GM21381 (cell line): Measurements from ENCODE around the gene IRAK3.

Experiments
- ATAC-seq: cut with Tn5 transposase; IDR thresholded peaks from one replicate; pipeline ENCODE4 v1.9.1; 2021; ENCODE audit warnings: mild to moderate bottlenecking, moderate library complexity; ENCODE audit not compliant: unreplicated experiment

IRAK3 gene

DNA sequence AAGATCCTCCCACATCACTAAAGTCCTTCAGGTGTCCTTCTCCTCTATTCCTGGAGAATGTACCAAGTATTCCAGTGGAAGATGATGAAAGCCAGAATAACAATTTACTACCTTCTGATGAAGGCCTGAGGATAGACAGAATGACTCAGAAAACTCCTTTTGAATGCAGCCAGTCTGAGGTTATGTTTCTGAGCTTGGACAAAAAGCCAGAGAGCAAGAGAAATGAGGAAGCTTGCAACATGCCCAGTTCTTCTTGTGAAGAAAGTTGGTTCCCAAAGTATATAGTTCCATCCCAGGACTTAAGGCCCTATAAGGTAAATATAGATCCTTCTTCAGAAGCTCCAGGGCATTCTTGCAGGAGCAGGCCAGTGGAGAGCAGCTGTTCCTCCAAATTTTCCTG, 58.7 kb downstream of the IRAK3 start:
- no peak for ATAC-seq

DNA sequence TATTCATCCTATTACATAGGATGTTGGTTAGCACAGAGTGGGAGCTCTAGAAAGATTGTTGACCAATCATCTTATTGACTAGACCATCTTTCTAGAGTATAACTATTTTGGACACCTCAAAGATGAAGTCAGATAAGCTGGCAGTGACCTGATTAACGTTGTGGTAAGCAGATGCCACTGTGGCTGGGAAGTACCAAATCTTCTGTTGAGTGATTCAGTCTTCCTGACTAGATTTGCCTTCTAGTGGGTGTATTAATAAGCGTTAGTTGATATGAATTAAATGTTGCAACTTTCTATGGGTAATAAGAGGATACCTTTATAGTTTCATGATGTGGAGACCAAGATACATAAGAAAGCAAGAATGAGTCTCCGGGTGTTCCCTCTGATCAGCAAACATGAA, 62.0 kb downstream of the IRAK3 start:
- no peak for ATAC-seq

DNA sequence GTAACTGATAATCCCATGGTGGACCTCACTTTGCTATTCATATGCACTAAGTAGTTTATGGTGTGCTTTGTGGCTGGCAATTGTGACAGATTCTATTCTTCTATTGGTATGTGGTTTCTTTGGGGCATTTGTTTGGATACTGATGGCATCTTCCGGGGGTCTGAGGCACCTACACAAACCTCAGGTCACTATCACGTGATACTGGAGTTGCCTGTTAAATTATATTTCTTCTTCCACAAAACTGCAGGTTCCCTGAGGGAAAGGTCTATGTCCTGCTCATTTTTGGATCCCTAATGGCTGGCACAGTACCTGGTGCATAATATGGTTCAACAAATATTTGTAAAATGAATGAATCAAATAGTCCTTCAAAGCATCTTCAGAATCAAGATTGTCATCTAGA, 63.8 kb downstream of the IRAK3 start:
- ATAC-seq = no peak

DNA sequence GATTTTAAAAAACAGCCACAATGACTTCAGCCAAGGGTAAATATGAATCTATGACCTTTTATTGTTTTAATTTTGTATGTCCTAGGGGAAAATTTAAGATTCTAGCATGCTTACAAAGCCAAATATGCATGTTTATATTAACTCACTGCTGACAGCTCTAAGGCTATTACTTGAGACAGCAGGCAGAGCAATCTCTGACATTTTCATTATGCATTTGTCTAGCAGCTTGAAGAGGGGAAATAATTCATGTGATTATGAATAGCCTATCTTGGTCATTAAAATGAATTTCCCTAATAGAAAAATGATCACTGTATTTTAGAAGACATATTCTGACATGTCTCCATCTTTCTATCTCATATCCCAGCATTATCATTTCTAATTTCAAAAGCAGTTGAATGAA, 66.7 kb downstream of the IRAK3 start:
- no peak for ATAC-seq

DNA sequence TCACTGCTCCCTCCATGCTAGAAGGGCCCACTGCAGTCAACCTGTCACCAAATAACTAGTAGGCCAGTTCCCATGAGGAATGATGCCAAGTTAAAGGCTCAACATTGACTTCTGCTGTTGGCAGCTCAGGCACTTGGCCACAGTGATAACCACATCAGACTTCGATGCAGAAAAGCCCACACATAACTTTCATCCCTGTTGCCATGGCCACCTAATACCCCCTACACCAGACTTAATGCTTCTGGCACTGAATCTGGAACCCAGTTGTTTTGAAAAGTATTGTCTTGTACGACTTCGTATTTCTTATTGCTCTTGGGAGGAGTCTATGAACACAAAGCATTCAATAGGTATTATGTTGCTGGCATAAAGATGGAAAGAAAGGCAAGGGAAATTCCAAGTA, 69.0 kb downstream of the IRAK3 start:
- ATAC-seq = no peak

DNA sequence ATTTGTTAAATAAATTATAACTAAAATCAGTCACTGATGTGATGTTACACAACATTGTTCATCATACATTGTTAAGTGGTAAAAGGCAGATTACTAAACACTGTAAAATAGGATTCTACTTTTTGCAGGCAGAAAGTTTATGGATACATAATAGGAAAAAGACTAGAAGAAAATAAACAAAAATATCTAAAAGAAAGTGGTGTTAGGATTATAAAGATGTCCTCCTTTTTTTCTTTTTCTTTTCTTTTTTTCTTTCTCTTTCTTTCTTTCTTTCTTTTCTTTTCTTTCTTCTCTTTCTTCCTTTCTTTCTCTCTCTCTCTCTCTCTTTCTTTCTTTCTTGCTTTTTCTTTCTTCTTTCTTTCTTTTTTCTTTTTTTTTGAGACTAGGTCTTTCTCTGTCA, 73.7 kb downstream of the IRAK3 start:
- ATAC-seq = no peak

DNA sequence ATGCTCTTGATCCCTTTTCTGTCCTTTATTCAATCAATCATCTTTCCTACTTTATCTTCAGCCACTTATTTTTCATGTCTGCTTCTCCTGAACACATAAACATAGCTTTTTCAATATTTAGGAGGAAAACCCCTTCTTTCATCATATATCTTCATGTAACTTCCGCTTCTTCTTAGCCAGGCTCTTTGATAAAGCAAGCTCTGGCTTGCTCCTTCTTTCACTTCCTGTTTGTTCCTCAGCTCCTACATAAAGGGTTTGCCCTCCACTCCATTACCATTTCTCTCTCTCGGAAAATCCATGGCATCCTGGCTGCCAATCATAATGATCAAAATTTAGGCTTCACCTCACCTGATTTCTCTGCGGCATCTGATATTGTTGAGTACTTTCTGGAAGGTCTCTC, 79.5 kb downstream of the IRAK3 start:
- no peak for ATAC-seq

DNA sequence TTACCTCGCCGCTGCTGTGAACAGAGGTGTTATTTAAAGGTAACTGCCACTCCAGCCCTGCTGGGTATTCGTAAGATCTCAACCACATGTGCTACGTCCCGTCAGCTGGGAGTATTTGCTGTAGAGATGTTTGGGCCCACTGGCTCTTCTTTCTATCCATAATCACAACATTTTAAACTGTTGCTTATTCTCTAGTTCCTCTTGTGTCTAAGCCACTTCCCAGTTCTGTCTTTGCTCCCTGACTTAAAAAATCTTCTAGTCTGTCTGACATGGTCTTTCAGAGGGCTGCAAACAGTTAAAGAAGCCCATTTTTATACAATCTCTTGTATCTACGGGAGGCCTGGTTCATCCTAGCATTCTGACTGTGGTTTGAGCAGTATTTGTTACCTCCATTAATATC, 80.1 kb downstream of the IRAK3 start:
- ATAC-seq = no peak

DNA sequence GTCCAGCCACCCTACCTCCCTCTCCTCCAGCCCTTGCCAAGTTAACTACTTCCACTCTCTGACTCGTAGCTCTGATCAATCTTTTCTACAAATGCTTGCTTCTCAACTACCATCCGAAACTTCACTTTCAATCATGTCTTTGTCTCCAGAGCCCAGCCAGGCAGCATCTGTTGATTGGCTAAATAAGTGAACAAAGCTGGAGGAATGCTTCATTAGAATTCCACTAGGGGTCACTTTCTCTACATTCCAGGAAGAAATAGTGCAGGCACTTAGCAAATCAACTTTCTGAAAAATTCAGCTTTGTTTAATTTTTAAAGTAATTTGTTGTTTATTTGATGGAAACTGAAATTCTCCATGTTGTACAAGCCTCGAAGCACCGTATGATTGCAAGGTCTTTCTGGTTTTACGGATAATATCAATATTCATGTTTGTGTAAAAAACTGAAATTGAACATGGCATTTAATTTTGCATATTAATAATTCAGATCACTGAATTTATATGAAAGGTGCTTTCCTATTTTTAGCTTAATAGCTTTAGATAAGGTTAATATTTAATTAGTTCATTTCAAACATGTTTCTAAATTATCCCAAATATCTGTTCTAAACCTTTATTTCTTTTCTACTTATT, 80.9 kb downstream of the IRAK3 start:
- peak; percentile 47 for ATAC-seq

DNA sequence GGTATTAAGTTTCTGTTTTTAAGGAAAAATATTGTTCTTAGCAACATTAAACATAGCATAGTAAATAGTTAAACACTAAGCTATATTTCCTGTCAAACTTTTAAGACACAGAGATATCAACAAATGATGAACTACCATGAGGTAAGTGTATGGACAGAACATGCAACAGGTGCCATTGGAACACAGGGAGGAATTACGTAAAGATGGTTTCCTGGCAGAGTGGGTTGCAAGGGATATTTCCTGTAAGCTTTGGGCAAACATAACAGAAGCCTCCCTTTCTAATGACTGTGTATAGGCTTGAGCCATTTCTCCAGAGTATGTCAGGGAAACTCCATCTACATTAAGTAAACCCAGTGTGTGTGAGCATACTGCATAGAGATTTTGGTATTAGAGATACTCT, 81.6 kb downstream of the IRAK3 start:
- ATAC-seq = no peak

DNA sequence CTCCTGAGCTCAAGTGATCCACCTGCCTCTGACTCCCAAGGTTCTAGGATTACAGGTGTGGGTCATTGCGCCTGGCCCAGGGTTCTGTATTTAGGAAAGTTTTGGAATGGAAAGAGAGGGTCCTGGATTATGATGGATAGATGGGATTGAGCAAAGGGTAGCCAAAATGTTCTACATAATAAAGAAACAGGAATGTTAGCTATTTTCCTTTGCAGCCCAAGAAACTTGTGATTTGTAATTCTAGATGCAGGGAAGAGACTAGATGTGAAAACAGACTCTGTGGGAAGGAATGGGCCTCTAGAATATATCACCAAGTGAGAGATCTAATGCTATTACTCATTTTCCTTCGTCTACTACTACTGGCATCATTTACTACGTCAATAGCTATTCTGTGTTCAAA, 83.6 kb downstream of the IRAK3 start:
- no peak for ATAC-seq

DNA sequence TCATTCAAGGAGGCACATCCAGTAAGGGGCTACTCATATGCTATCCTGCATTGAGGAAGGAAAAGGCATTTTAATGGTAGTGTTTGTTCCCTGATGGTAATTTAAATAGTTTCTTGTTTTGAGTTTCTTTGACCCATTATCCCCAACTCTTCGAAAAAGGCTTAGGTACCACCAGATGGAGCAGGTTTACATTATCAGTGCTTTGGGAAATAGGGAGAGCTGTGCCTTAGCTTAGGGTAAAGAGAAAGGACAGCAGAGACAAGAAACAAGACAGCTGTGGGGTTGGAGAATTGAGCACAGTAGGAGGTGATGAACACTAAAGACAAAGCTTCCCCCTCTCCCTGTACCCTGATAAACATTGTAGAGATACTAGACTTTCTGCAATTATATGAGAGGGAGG, 84.1 kb downstream of the IRAK3 start:
- no peak for ATAC-seq

DNA sequence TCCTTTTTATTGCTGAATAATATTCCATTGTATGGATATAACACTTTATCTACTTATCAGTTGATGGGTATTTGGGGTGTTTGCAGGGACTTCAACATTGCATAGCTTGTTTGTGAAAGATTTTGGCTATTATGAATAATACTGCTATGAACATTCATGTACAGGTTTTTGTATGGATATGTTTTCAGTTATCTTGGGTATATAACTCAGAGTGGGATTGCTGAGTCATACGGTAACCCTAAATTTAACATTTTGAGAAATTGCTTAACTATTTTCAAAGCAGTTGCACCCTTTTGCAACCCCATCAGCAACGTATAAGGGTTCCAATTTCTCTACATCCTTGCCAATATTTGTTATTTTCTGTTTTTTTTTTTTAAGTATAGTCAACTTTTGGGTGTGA, 86.0 kb downstream of the IRAK3 start:
- ATAC-seq = no peak

DNA sequence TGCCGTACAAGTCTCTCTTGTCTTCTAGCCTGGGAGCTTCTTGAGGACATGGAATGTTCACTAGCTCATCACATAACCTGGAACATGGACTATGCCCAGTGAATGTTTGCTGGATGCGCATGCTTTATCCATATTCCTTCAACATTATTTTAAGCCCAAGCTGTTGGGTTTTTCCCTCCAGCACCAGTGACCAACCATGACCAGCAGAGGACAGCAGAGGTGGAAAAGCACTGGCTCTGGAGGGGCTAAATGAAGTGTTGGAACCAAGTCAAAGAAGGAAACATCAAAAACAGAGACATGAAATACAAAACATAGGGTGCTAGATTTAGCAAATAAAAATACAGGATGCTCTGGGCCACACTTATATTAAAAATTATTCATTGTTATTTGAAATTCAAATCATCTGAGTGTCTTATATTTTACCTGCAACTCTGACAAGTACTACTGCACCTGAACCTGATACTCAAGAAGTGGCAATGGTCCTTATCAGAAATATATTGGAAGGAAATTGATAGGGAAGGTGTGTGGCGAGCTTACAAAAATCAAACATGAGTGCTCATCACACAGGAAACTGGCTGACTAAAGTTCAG, 90.2 kb downstream of the IRAK3 start:
- ATAC-seq = no peak

DNA sequence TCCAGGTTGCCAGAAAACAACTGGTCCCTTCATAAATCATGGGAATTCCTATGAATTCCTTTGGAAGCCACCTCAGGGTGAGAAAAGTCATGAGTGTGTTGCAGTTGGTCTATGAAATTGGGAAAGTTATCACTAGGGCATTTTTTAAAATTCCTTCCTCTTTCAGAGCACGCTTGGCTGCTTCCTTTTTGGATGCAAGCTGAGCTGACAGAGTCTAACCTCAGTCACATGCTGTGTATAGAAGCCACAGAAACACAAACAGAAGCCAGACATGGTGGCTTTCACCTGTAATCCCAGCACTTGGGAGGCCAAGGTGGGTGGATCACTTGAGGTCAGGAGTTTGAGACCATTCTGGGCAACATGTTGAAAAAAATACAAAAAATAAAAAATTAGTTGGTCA, 91.5 kb downstream of the IRAK3 start:
- ATAC-seq = no peak

DNA sequence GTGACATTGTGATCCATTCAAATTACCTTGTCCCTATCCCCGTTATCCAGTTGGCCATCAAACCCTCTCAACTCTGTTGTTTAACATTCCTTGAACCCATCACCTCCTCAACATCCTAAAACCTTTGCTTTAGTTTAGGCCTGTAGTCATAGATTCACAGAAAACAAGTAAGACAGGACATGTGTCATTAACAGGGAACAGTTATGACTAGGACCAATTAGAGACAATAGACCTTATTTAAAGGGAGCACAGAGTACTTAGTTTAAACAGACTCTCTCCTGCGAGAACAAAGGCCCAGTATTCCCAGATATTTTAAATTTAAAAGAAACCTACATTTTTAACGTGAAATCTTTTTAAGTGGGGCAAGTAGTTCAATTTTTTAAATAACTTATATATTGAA, 93.2 kb downstream of the IRAK3 start:
- ATAC-seq = no peak

DNA sequence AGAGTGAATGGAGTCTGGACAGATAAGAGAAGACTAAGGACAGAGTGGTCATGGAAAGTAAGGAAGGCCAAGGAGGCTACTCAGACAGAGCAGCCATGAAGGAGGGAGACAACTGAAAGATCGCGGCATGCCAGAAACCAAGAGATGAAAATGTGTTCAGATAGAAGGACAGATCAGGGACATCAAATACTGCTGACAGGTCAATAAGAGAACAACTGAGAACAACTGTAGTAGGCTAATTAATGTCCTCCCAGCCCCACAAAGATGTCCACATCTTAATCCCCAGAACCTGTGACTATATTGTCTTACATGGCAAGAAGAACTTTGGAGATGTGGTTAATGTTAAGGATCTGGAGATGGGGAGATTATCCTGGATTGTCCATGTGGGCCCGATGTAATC, 98.3 kb downstream of the IRAK3 start:
- no peak for ATAC-seq

DNA sequence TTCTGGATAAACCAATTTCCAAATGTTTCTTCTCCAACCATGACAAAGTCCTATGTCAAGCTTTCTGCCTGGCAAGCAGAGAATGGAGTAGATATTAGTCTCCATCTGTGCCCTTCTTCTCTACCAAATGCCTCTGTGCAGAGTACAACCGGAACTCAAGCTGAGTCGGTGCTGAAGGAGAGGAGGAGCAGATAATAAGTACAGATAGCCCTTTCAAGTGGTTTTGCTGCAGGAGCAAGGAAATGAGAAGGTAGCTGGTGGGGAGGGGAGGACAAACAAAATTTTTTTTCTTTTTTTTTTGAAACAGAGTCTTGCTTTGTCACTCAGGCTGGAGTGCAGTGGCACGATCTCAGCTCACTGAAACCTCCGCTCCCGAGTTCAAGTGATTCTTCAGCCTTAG, 99.1 kb downstream of the IRAK3 start:
- no peak for ATAC-seq

DNA sequence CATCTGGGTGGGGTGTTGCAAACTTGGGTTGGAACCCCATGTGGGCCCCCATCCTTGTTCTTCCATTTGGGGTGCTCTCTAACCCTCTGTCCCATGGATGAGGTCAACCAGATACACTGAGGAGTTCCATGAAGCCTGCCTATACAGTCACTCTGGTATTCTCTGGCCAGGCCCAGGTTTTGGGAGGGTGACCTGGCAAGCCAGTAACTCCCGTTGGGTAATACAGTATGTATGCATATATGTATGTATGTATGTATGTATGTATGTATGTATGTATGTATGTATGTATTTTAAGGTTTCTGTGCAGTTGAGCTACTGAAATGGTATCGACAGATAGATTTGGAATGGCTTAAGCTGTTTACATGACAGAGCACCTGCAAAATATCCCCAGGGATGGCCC, 100.5 kb downstream of the IRAK3 start:
- no peak for ATAC-seq

DNA sequence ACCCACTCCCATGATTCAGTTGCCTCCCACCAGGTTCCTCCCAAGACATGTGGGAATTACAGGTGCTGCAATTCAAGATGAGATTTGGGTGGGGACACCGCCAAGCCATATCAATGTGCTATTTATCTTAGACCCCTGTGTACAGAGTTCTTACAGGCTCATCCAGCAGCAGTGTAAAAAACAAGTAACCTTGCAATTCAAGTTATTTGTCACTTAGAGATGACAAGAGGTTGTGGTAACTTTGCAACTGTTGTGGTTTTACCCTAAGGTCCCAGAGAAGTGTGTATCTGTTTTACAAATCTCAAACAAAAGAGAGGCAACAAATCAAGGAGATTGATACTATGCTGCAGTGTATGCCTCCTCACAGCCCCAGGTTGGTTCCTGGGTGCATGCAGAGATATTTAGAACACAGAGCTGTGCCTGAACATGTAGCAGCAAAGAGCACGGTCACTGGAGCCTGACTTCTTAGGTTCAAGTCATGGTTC, 101.7 kb downstream of the IRAK3 start:
- no peak for ATAC-seq

DNA sequence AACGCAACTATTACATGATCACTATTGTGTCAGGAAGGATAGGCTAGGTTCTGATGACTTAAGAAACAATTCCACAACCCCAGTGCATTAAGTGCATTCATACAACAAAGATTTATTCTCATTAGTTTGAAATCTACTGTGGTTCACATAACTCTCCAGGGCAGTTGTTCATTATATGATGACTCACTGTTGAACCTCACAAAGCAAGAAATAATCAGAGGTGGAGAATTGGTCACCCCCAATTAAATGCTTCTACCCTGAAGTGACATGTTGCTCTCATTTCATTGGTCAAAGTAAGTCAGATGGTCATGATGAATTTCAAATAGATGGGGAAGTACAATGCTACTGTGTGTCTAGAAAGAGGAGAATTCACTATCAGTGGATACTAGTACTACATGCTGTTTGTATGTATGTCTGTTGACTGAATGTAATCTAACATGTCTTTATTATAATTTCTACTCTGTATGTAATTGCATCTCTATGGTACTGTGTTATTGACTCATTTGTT, 107.2 kb downstream of the IRAK3 start:
- no peak for ATAC-seq

DNA sequence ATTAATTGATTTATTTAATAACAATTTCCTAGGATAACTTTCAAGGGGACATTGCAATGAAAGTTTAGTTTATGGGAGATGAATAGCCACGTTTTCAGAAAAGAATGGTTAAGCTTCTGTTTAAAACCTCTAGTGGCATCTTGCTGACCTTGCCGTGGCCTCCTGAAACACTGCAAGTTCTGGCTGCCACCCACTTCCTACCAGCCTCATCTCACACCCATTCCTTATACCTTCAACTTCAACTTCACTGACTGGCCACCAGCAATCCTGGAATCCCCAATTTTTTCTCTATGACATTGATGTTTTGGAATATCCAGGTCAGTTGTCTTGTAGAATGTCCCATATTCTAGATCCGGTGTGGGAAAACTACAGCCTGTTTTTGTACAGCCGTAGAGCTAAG, 108.1 kb downstream of the IRAK3 start:
- no peak for ATAC-seq

DNA sequence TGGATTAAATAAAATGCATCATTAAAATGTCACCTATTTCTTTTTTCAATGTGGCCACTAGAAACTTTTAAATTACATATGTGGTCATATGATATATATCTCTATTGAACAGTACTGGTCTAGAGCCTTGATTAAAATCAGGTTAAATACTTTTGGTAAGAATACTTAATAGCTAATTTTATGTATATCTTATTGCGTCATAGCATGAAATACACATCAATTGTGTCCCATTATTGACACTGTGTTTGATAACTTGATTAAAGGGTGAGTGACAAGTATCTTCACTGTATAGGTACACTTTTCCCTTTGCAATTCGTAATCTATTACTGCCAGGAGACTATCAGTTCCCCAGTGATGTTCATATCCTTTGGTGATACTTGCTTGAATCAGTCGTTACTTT, 108.9 kb downstream of the IRAK3 start:
- ATAC-seq = no peak
